C4-2B (cell line): ENCODE data around the gene UNG.
A peak's percentile ranks its signal among the peaks of the same experiment; 100 is the strongest.

Experiments
- H3K27ac ChIP-seq: fragments of 450-650 bp; 2 replicates; pipeline ENCODE4 v1.5.1; 2017
- CTCF ChIP-seq: fragments of 450-650 bp; conservative IDR thresholded peaks from 2 replicates; pipeline ENCODE4 v1.5.1; 2017; ENCODE audit warnings: mild to moderate bottlenecking
- ZFX ChIP-seq: fragments of 450-650 bp; IDR thresholded peaks from 2 replicates; pipeline ENCODE4 v1.6.1; 2017

UNG gene

GRCh38 chr12:109125791-109126190 is 28.4 kb downstream of the UNG start:
- H3K27ac ChIP-seq = no peak overlapping the region
- no peak for TF ChIP-seq ZFX
- no peak for TF ChIP-seq CTCF

- TF ChIP-seq CTCF (no peak), ZFX (no peak)
- H3K27ac ChIP-seq = no peak overlapping the region
Observed at GRCh38 chr12:109126784-109127183, 29.4 kb downstream of the UNG start.

GRCh38 chr12:109127533-109128242 is 30.3 kb downstream of the UNG start:
- TF ChIP-seq ZFX (no peak), CTCF (no peak)
- no peak overlapping the region for H3K27ac ChIP-seq

- no peak overlapping the region for H3K27ac ChIP-seq
- TF ChIP-seq CTCF = no peak
Observed at GRCh38 chr12:109130297-109131153, 33.1 kb downstream of the UNG start.

- no peak for TF ChIP-seq CTCF
- no peak for TF ChIP-seq ZFX
- no peak overlapping the region for H3K27ac ChIP-seq
Observed at GRCh38 chr12:109131154-109132050, 34.0 kb downstream of the UNG start.

GRCh38 chr12:109134186-109134917 is 37.0 kb downstream of the UNG start:
- TF ChIP-seq ZFX = no peak
- TF ChIP-seq CTCF = peak; percentile 73
- no peak overlapping the region for H3K27ac ChIP-seq
